Endothelial cell of umbilical vein (primary cell): Measurements from ENCODE around the gene CIZ1. TPM values are rescaled to one million over a fixed set of nuclear protein-coding genes. Genes with fewer than 3 reads are reported as not detected.
A peak's percentile ranks its signal among the peaks of the same experiment; 100 is the strongest.

ENCODE experiments used
- BruUV-seq: library from RNA; stranded (reverse); fragments of 400-500 nt; replicated peaks from 2 replicates; lab custom pipeline; 2021; lab: Mats Ljungman, UMichigan
- CTCF ChIA-PET: fragments of 300-600, 350-600 bp; sonication (Branson Sonifier 250); formaldehyde crosslinking; loops from one replicate; lab custom pipeline; 2021; ENCODE audit warnings: antibody characterized with exemption, inconsistent platforms; lab: Charles Lee
- POLR2A ChIA-PET: fragments of 300-600, 350-600 bp; sonication (Branson Sonifier 250); formaldehyde crosslinking; loops from one replicate; lab custom pipeline; 2021; ENCODE audit warnings: antibody characterized with exemption, inconsistent platforms; lab: Charles Lee
- DNase-seq: peaks from one replicate; pipeline ENCODE4 v3.0.0-alpha.2; 2011; ENCODE audit warnings: low read depth, low spot score
- FAIRE-seq: peaks from 2 replicates; lab custom pipeline; 2011; peaks lifted over from hg19 to GRCh38; lab: Jason Lieb, UNC
- H2AFZ ChIP-seq: 2 replicates; pipeline ENCODE4 v1.6.0; 2012; ENCODE audit warnings: low read depth, low read length, control low read depth, inconsistent platforms
- H3K27ac ChIP-seq: 2 replicates; pipeline ENCODE4 v1.5.1; 2011; ENCODE audit warnings: low read depth, mild to moderate bottlenecking, control low read depth, low read length, moderate library complexity; ENCODE audit not compliant: insufficient read depth
- H3K27me3 ChIP-seq, 2 experiments: 2 replicates each; pipeline versions ENCODE4 v1.6.0 to v1.6.1; 2011; ENCODE audit warnings: low read length in 2 of 2, mixed read lengths in 1 of 2; ENCODE audit not compliant: control insufficient read depth in 2 of 2, insufficient read depth in 2 of 2
- H3K36me3 ChIP-seq, 2 experiments: 2 replicates in 1 of 2; 3 replicates in 1 of 2; pipeline ENCODE4 v1.5.1; 2011; ENCODE audit warnings: low read length in 2 of 2, mild to moderate bottlenecking in 1 of 2, moderate library complexity in 1 of 2; ENCODE audit not compliant: control insufficient read depth in 2 of 2, insufficient read depth in 2 of 2; ENCODE audit errors: extremely low read depth in 1 of 2
- H3K4me1 ChIP-seq: 3 replicates; pipeline ENCODE4 v1.5.1; 2011; ENCODE audit warnings: mild to moderate bottlenecking, low read length; ENCODE audit not compliant: control insufficient read depth, insufficient read depth; ENCODE audit errors: extremely low read depth
- H3K4me2 ChIP-seq: 2 replicates; pipeline ENCODE4 v1.6.1; 2011; ENCODE audit warnings: low read length, control low read depth, mixed read lengths; ENCODE audit not compliant: insufficient read depth
- H3K4me3 ChIP-seq, 3 experiments: fragments of 200-600 bp in 1 of 3; sonication (generic), shearing (Covaris generic) in 1 of 3; replicated peaks in 1 of 3; 2 replicates each; pipeline ENCODE4 v1.5.1; 2011 to 2016; ENCODE audit warnings: control low read depth in 3 of 3, low read length in 3 of 3, mild to moderate bottlenecking in 2 of 3, inconsistent platforms in 1 of 3, low read depth in 1 of 3, moderate library complexity in 1 of 3; ENCODE audit not compliant: insufficient read depth in 1 of 3
- H3K79me2 ChIP-seq: 2 replicates; pipeline ENCODE4 v1.6.0; 2012; ENCODE audit warnings: low read length, inconsistent platforms; ENCODE audit not compliant: control insufficient read depth, insufficient read depth
- H3K9ac ChIP-seq: replicated peaks from 2 replicates; pipeline ENCODE3; 2011; ENCODE audit warnings: low read length, control low read depth; ENCODE audit not compliant: insufficient read depth; ENCODE audit errors: extremely low read depth
- H3K9me1 ChIP-seq: replicated peaks from 3 replicates; pipeline ENCODE4 v1.6.0; 2011; ENCODE audit warnings: mild to moderate bottlenecking, low read length; ENCODE audit not compliant: control insufficient read depth, insufficient read depth; ENCODE audit errors: extremely low read depth
- H3K9me3 ChIP-seq: replicated peaks from 2 replicates; pipeline ENCODE4 v1.5.1; 2012; ENCODE audit warnings: low read length, inconsistent platforms; ENCODE audit not compliant: control insufficient read depth, insufficient read depth
- H4K20me1 ChIP-seq: replicated peaks from 2 replicates; pipeline ENCODE3; 2011; ENCODE audit warnings: mild to moderate bottlenecking, low read length; ENCODE audit not compliant: control insufficient read depth, insufficient read depth; ENCODE audit errors: extremely low read depth
- EZH2 ChIP-seq: IDR thresholded peaks from 2 replicates; pipeline ENCODE4 v1.6.1; 2012; ENCODE audit warnings: borderline replicate concordance, low read depth, mild to moderate bottlenecking, moderate library complexity, low read length, inconsistent platforms; ENCODE audit not compliant: severe bottlenecking
- FOS ChIP-seq: IDR thresholded peaks from 2 replicates; pipeline ENCODE4 v1.6.1; 2011; ENCODE audit warnings: mild to moderate bottlenecking, low read length, moderate library complexity, borderline replicate concordance; ENCODE audit not compliant: insufficient read depth
- GATA2 ChIP-seq: IDR thresholded peaks from 2 replicates; pipeline ENCODE4 v1.7.0; 2011; ENCODE audit warnings: low read depth, mild to moderate bottlenecking, moderate library complexity, mixed read lengths, low read length; ENCODE audit not compliant: insufficient read length, insufficient read depth
- JUN ChIP-seq: IDR thresholded peaks from 2 replicates; pipeline ENCODE4 v1.6.1; 2011; ENCODE audit warnings: borderline replicate concordance, low read depth; ENCODE audit not compliant: insufficient read length, insufficient read depth
- MAX ChIP-seq: IDR thresholded peaks from 2 replicates; pipeline ENCODE4 v1.6.1; 2011; ENCODE audit not compliant: insufficient read depth, insufficient read length
- MYC ChIP-seq: IDR thresholded peaks from one replicate; pipeline ENCODE4 v1.6.1; 2011; ENCODE audit warnings: mild to moderate bottlenecking, low read depth, low read length
- POLR2A ChIP-seq: IDR thresholded peaks from 2 replicates; pipeline ENCODE4 v1.6.1; 2012; ENCODE audit warnings: low read depth, mild to moderate bottlenecking, control low read depth, low read length
- POLR2AphosphoS5 ChIP-seq: IDR thresholded peaks from 2 replicates; pipeline ENCODE4 v1.6.1; 2012; ENCODE audit warnings: low read depth, mild to moderate bottlenecking, control low read depth, low read length, moderate library complexity; ENCODE audit not compliant: insufficient read depth
- dilution Hi-C: fragments of 300-500 bp; cut with MboI; formaldehyde crosslinking; loops from one replicate; pipeline ENCODE4 v1.15.0; 2019; ENCODE audit warnings: low sequenced_read_pairs; ENCODE audit not compliant: extremely low pct_ligation_motif_present
- intact Hi-C: fragments of 100-400 bp; cut with micrococcal nuclease; formaldehyde crosslinking; loops from one replicate; pipeline ENCODE4 v1.10.0; 2022
- polyA plus RNA-seq, 4 experiments: library from polyadenylated mRNA; depleted of rRNA in 3 of 4; stranded (reverse) in 3 of 4; unstranded in 1 of 4; fragments of >200 nt; gene quantifications; 2 replicates each; pipeline versions ENCODE4 v1.2.1 to v1.2.3, GENCODE V29; 2011 to 2012; ENCODE audit warnings: missing spikeins in 1 of 4
- total RNA-seq: library from RNA; stranded (reverse); gene quantifications from 2 replicates; pipeline ENCODE4 v1.2.3, GENCODE V29; 2021
- TF ChIP-seq, protein P1 (sequence below), 2 donors: IDR thresholded peaks; 1 replicate in 1 of 2; 2 replicates in 1 of 2; pipeline ENCODE4 v1.5.1; 2011; ENCODE audit warnings: low read length in 2 of 2, mild to moderate bottlenecking in 2 of 2, moderate library complexity in 2 of 2, control low read depth in 1 of 2, inconsistent platforms in 1 of 2, low read depth in 1 of 2; ENCODE audit not compliant: insufficient read depth in 1 of 2; ENCODE audit errors: extremely low read depth in 1 of 2

Gene CIZ1
- total and polyA plus RNA-seq, 2 donors (not counting 3 experiments of a cell fraction or from before 2014, with no cell fraction given) = 88.3 to 150 TPM

- Histone ChIP-seq H3K27me3 (no peaks in the 10 kb centered on the region), H3K4me1 (peaks cover 11% of the 10 kb centered on the region), H3K4me3 (no peak overlapping the region), H3K4me2 (no peak overlapping the region), H3K27ac (no peak overlapping the region), H4K20me1 (no peaks in the 10 kb centered on the region), H3K9me3 (no peaks in the 10 kb centered on the region), H2AFZ (no peak overlapping the region), H3K36me3 (peaks cover 4 to 47% of the 10 kb centered on the region in 2 experiments), H3K79me2 (no peaks in the 10 kb centered on the region), H3K9ac (no peak overlapping the region), H3K9me1 (no peaks in the 10 kb centered on the region)
- dilution Hi-C loops = no loop called here
- intact Hi-C loops = no loop called here
- POLR2A ChIA-PET = no interaction called here
- BruUV-seq = no TSS peak
- CTCF ChIA-PET = no interaction called here
- no peak for FAIRE-seq
- DNase-seq = no peak
- TF ChIP-seq POLR2AphosphoS5 = peak; percentile 12
- TF ChIP-seq, protein P1, sequence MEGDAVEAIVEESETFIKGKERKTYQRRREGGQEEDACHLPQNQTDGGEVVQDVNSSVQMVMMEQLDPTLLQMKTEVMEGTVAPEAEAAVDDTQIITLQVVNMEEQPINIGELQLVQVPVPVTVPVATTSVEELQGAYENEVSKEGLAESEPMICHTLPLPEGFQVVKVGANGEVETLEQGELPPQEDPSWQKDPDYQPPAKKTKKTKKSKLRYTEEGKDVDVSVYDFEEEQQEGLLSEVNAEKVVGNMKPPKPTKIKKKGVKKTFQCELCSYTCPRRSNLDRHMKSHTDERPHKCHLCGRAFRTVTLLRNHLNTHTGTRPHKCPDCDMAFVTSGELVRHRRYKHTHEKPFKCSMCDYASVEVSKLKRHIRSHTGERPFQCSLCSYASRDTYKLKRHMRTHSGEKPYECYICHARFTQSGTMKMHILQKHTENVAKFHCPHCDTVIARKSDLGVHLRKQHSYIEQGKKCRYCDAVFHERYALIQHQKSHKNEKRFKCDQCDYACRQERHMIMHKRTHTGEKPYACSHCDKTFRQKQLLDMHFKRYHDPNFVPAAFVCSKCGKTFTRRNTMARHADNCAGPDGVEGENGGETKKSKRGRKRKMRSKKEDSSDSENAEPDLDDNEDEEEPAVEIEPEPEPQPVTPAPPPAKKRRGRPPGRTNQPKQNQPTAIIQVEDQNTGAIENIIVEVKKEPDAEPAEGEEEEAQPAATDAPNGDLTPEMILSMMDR (IDR thresholded peaks at IDR 0.05; ENCODE audit: extremely low read depth in 1 of 2, insufficient read depth in 1 of 2, low read depth in 1 of 2, low read length in 2 of 2) = no peak
Measured at GRCh38 chr9:128163027-128163515, 28.3 kb downstream of the CIZ1 start.

DNA sequence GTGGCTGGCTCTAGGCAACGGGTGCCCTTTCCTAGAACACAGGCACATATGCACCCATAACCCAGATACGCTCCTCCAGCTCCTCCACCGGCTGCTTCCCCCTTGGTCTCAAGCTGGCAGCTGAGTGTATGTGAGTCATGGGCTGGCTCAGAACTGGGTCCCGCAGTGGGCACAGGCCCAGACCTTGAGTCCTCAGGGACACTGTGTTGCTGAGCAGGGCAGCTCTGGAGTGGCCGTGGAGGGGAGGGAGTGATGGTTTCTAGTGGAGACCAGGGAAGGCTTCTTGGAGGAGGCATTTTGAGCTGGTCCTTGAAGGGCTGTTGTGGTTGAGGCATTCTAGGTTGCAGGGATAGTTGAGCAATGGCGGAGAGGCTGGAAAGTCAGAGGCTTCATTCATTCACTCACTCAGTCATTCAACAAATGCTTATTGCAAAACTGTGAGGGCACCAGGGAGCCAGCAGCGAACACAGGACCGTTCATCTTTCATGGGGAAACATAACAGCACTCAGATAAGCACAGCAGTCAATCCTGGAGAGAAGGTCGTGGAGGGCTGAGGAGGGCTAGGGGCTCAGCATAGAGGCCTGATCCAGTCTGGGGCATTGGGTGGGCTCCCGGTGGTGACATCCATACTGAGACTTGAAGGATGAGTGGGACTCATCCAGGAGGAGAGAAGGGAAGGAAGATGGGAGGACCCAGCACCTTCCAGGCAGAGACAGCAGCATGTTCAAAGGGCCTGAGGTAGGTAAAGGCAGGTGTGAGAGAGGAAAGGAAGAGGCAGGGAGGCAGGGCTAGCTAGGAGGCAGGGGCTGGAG, 29.0 kb downstream of the CIZ1 start:
- POLR2A ChIA-PET = no interaction called here

More for the DNA sequence above, 29.0 kb downstream of the CIZ1 start:
- Histone ChIP-seq H3K27me3 (no peaks in the 10 kb centered on the region), H3K9ac (no peak overlapping the region), H3K79me2 (no peaks in the 10 kb centered on the region), H3K9me1 (no peaks in the 10 kb centered on the region), H3K9me3 (no peaks in the 10 kb centered on the region), H4K20me1 (no peaks in the 10 kb centered on the region), H3K4me2 (no peak overlapping the region), H3K36me3 (peaks cover 4 to 41% of the 10 kb centered on the region in 2 experiments), H2AFZ (no peak overlapping the region), H3K4me1 (peaks cover 11% of the 10 kb centered on the region), H3K27ac (no peak overlapping the region), H3K4me3 (no peak overlapping the region)
- CTCF ChIA-PET = interaction anchor here (1.3 to 1.8 kb wide), 2 partner anchors 29 to 30 kb away, joined by 3 to 4 read pairs; partner anchors contain the start of gene CIZ1
- intact Hi-C loops = no loop called here
- FAIRE-seq (no peak), DNase-seq (no peak)
- TF ChIP-seq EZH2 = no peak
- TF ChIP-seq FOS = no peak
- no peak for TF ChIP-seq JUN
- no peak for TF ChIP-seq POLR2AphosphoS5
- no peak for TF ChIP-seq POLR2A
- TF ChIP-seq, protein P1 (IDR thresholded peaks at IDR 0.05; ENCODE audit: extremely low read depth in 1 of 2, insufficient read depth in 1 of 2, low read depth in 1 of 2, low read length in 2 of 2) = no peak
- TF ChIP-seq MYC = no peak
- TF ChIP-seq GATA2 = no peak
- TF ChIP-seq MAX = no peak
- BruUV-seq = no TSS peak
- dilution Hi-C loops = no loop called here
